ENCODE results near the gene TANGO2.

TANGO2 gene

DNA sequence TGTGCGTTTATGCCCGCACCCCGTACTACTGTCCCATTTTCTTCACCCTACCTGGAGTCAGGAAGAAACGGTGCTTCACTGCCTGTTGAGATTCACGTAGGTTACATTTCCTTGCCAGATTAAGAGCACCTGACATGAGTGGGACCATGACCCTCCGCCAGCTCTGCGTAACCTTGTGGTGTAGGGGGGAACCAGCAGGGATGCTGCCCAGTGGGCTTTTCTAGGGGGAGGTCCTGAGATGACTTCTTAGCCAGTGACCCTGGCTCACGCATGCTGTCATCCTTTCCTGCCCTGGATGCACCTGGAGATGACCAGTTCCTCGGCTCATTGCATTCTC is 3.3 kb upstream of the TANGO2 start:
- DNase-seq (ENCODE audit: low read depth), result no peak
- H3K9ac ChIP-seq (ENCODE audit: low read length), result no peak overlapping the region
- peaks cover 15% of the 10 kb centered on the region for H3K4me1 ChIP-seq (ENCODE audit: control insufficient read depth, insufficient read depth, low read length)
- no peaks in the 10 kb centered on the region for H3K36me3 ChIP-seq (ENCODE audit: control insufficient read depth, insufficient read depth, low read length, severe bottlenecking)
- H3K9me3 ChIP-seq (ENCODE audit: control insufficient read depth, low read length), result no peaks in the 10 kb centered on the region
- no peak overlapping the region for H3K4me3 ChIP-seq (ENCODE audit: low read length)
- H3K27me3 ChIP-seq (replicated peaks; ENCODE audit: control insufficient read depth, insufficient read depth, low read length), result peaks cover 19% of the 10 kb centered on the region

DNA sequence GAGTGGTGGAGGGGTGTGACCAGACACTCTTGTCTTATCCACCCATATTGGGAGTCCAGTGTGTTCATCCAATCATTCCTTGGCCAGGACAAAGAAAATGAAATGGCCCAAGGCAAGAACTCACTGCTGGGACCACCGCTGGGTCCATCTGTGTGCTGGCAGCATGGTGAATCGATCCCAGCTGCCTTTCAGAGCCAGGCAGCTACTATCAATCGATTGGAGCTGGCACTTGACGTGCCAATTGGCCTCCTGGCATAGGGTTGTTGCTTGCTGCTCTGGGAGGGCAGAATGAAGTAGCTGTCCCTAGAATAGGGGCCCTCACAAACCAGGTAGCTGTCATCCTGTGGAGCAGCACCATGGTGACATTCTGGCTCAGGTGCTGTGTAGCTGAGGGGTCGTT is 2.9 kb upstream of the TANGO2 start:
- Histone ChIP-seq H3K9ac (ENCODE audit: low read length) (no peak overlapping the region), H3K27me3 (replicated peaks; ENCODE audit: control insufficient read depth, insufficient read depth, low read length) (peaks cover 19% of the 10 kb centered on the region), H3K9me3 (ENCODE audit: control insufficient read depth, low read length) (no peaks in the 10 kb centered on the region), H3K36me3 (ENCODE audit: control insufficient read depth, insufficient read depth, low read length, severe bottlenecking) (no peaks in the 10 kb centered on the region), H3K4me3 (ENCODE audit: low read length) (no peak overlapping the region), H3K4me1 (ENCODE audit: control insufficient read depth, insufficient read depth, low read length) (peaks cover 17% of the 10 kb centered on the region)
- no peak for DNase-seq (ENCODE audit: low read depth)

DNA sequence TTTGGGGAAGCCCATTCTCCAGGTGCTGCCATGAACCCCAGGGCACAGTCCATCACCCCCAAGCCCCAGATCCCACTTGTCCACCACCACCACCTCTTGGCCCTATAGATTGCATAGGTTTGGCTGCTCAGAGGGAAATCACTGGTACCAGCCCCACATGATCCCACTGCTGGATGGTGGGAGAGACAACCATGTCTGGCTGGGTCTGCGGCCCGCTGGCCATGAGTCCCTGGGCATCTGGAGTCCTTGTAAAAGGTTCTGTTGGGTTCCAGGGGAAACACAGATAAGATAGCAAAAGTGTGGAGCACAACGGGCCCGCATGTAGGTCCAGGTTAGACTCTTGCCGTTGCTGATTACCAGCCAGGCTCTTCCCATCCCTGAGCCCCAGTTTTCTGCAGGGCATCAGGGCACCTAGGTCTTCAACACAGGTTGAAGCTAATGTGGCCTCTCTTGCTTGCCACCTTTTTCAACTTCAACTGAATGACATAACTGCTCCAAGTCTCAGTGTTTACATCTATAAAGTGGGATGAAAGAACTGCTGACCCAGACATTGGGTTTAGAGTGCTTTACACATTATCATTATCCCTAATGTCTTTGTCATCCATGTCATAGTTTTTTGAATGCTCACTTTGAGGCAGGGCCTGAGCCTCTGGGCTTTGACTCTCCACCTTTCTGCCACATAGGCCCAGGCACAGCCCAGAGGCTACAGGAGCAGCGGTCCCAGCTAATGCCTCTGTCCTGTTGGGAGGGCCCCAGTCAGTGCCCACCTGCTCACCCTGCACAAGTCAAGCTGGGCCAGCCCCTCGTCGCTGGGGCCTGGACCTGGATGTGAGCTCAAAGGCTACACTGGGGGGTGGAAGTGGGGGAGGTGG is 1.0 kb upstream of the TANGO2 start:
- Histone ChIP-seq H3K27me3 (replicated peaks; ENCODE audit: control insufficient read depth, insufficient read depth, low read length) (peaks cover 19% of the 10 kb centered on the region), H3K4me3 (ENCODE audit: low read length) (peak overlapping the region; percentile 99), H3K9ac (ENCODE audit: low read length) (peak overlapping the region; percentile 91), H3K4me1 (ENCODE audit: control insufficient read depth, insufficient read depth, low read length) (peaks cover 17% of the 10 kb centered on the region), H3K36me3 (ENCODE audit: control insufficient read depth, insufficient read depth, low read length, severe bottlenecking) (no peaks in the 10 kb centered on the region), H3K9me3 (ENCODE audit: control insufficient read depth, low read length) (no peaks in the 10 kb centered on the region)
- DNase-seq (ENCODE audit: low read depth), result no peak

DNA sequence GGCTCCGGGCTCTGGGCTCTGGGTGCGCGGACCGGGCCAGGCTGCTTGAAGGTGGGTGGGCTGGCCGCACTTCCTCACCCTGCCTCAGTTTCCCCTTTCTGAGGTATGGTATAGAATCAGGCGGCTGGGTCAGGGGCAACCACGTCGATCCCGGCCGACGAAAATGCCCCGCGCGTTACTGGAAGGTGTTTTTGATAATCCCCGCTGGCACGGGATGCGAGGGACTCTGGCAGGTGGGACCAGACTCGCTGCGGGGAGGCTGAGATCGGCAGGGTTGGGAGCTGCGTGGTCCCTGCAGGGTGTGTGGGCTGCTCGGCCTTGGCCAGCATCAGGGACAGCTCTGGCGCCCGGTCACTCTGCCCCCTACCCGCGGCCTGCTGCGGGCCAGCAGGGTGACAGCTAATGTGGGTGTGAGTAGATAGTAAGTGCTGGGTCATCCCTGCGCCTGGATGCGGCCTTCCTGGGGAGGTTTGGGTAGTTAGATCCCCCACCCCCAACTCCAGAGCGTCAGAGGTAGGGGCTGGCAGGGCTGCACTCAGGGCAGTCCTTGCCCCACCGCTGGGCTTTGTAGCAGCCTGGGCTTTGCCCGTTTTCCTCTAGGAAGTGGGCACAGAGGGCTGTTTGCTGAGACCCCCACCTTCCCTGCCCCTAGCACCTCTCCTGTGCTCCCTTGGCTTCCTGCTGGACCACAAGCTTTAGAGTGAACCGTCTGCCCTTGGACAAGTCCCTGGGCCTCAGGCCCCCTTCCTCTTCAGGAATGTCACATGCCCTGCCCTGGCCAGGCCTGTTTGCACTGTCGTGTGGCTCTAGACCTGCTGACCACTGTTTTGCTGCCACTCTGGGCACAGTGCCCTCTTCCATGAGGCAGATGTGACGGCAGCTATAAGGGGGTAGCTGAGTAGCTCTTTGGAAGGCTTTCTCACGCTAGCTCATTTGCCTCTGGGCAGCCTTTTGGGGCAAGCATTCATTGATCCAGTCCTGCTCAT is 579 bp downstream of the TANGO2 start:
- Histone ChIP-seq H3K36me3 (ENCODE audit: control insufficient read depth, insufficient read depth, low read length, severe bottlenecking) (peaks cover 2% of the 10 kb centered on the region), H3K4me1 (ENCODE audit: control insufficient read depth, insufficient read depth, low read length) (peaks cover 17% of the 10 kb centered on the region), H3K9me3 (ENCODE audit: control insufficient read depth, low read length) (no peaks in the 10 kb centered on the region), H3K4me3 (ENCODE audit: low read length) (peak overlapping the region; percentile 99), H3K9ac (ENCODE audit: low read length) (peak overlapping the region; percentile 99), H3K27me3 (replicated peaks; ENCODE audit: control insufficient read depth, insufficient read depth, low read length) (peaks cover 16% of the 10 kb centered on the region)
- DNase-seq (ENCODE audit: low read depth), result peak; percentile 59

DNA sequence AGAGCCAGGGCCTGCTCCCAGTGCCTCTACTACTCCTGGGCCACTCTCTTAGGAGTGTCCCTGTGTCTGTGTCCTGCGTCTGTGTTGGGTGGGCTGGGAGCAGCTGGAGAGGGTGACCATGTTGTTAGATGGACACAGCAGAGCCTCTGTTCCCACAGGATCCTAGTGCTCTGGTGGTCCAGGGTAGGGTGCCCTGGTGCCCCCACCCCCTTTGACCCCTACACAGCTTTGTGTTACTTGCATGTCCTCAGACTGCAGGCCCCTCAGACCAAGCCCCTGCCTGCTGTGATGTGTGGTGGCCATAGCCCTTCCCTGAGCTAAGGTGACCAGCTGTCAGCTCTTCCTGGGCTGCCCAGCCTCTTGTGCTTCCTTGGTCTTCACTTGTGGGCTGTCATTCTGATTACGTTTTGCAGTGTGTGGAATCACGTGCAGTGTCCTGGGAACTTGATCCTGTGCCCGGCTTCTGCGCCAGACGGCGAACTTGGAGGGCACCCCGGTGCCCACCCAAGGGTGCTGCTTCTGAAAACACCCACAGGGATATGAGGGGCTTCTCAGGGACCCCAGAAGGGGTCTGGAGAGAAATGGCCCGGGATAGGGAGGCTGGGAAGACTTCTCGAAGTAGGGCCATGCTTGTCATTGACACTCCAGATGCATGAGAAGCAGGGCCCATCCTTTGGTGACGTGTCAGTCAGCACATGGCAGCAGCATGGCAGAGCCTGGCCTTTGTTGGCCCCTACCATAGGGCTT is 1.5 kb downstream of the TANGO2 start:
- no peaks in the 10 kb centered on the region for H3K9me3 ChIP-seq (ENCODE audit: control insufficient read depth, low read length)
- peak overlapping the region; percentile 99 for H3K4me3 ChIP-seq (ENCODE audit: low read length)
- H3K9ac ChIP-seq (ENCODE audit: low read length), result peak overlapping the region; percentile 99
- H3K4me1 ChIP-seq (ENCODE audit: control insufficient read depth, insufficient read depth, low read length), result peaks cover 17% of the 10 kb centered on the region
- DNase-seq (ENCODE audit: low read depth), result no peak
- peaks cover 5% of the 10 kb centered on the region for H3K36me3 ChIP-seq (ENCODE audit: control insufficient read depth, insufficient read depth, low read length, severe bottlenecking)
- peaks cover 12% of the 10 kb centered on the region for H3K27me3 ChIP-seq (replicated peaks; ENCODE audit: control insufficient read depth, insufficient read depth, low read length)

- no peak for DNase-seq (ENCODE audit: low read depth)
- Histone ChIP-seq H3K27me3 (replicated peaks; ENCODE audit: control insufficient read depth, insufficient read depth, low read length) (peaks cover 5% of the 10 kb centered on the region), H3K36me3 (ENCODE audit: control insufficient read depth, insufficient read depth, low read length, severe bottlenecking) (peaks cover 5% of the 10 kb centered on the region), H3K9ac (ENCODE audit: low read length) (no peak overlapping the region), H3K4me1 (ENCODE audit: control insufficient read depth, insufficient read depth, low read length) (peaks cover 17% of the 10 kb centered on the region), H3K4me3 (ENCODE audit: low read length) (no peak overlapping the region), H3K9me3 (ENCODE audit: control insufficient read depth, low read length) (no peaks in the 10 kb centered on the region)
Observed at GRCh38 chr22:20022978-20023613, 2.2 kb downstream of the TANGO2 start.

GRCh38 chr22:20024225-20024624 is 3.3 kb downstream of the TANGO2 start:
- no peak overlapping the region for H3K9ac ChIP-seq (ENCODE audit: low read length)
- H3K4me1 ChIP-seq (ENCODE audit: control insufficient read depth, insufficient read depth, low read length), result peaks cover 17% of the 10 kb centered on the region
- no peak overlapping the region for H3K4me3 ChIP-seq (ENCODE audit: low read length)
- H3K36me3 ChIP-seq (ENCODE audit: control insufficient read depth, insufficient read depth, low read length, severe bottlenecking), result peaks cover 5% of the 10 kb centered on the region
- H3K9me3 ChIP-seq (ENCODE audit: control insufficient read depth, low read length), result no peaks in the 10 kb centered on the region
- no peaks in the 10 kb centered on the region for H3K27me3 ChIP-seq (replicated peaks; ENCODE audit: control insufficient read depth, insufficient read depth, low read length)
- no peak for DNase-seq (ENCODE audit: low read depth)

GRCh38 chr22:20024650-20025397 is 3.9 kb downstream of the TANGO2 start:
- H3K4me1 ChIP-seq (ENCODE audit: control insufficient read depth, insufficient read depth, low read length), result peaks cover 17% of the 10 kb centered on the region
- no peak for DNase-seq (ENCODE audit: low read depth)
- no peak overlapping the region for H3K4me3 ChIP-seq (ENCODE audit: low read length)
- H3K36me3 ChIP-seq (ENCODE audit: control insufficient read depth, insufficient read depth, low read length, severe bottlenecking), result peaks cover 5% of the 10 kb centered on the region
- H3K9ac ChIP-seq (ENCODE audit: low read length), result no peak overlapping the region
- H3K9me3 ChIP-seq (ENCODE audit: control insufficient read depth, low read length), result no peaks in the 10 kb centered on the region
- no peaks in the 10 kb centered on the region for H3K27me3 ChIP-seq (replicated peaks; ENCODE audit: control insufficient read depth, insufficient read depth, low read length)

GRCh38 chr22:20025401-20026203 is 4.7 kb downstream of the TANGO2 start:
- Histone ChIP-seq H3K4me3 (ENCODE audit: low read length) (no peak overlapping the region), H3K4me1 (ENCODE audit: control insufficient read depth, insufficient read depth, low read length) (peaks cover 14% of the 10 kb centered on the region), H3K36me3 (ENCODE audit: control insufficient read depth, insufficient read depth, low read length, severe bottlenecking) (peaks cover 5% of the 10 kb centered on the region), H3K9ac (ENCODE audit: low read length) (no peak overlapping the region), H3K9me3 (ENCODE audit: control insufficient read depth, low read length) (no peaks in the 10 kb centered on the region), H3K27me3 (replicated peaks; ENCODE audit: control insufficient read depth, insufficient read depth, low read length) (no peaks in the 10 kb centered on the region)
- no peak for DNase-seq (ENCODE audit: low read depth)

Data from adipocyte (in vitro differentiated cells).